SH-SY5Y (cell line): Measurements from ENCODE around the gene CSDE1.

ENCODE experiments used
- GATA2 ChIP-seq: IDR thresholded peaks from 2 replicates; pipeline ENCODE4 v1.6.1; 2011; ENCODE audit warnings: mild to moderate bottlenecking, low read depth, low read length
- GATA3 ChIP-seq: IDR thresholded peaks from 2 replicates; pipeline ENCODE4 v1.6.1; 2011; ENCODE audit warnings: low read depth, mild to moderate bottlenecking, low read length, moderate library complexity

GRCh38 chr1:114750780-114751179, 7.0 kb downstream of the CSDE1 start:
- no peak for TF ChIP-seq GATA3
- no peak for TF ChIP-seq GATA2
